T-helper 1 cell treated with Interleukin-12 subunit alpha and Interleukin-12 subunit beta and Interleukin-4 antibody, amounts not matched to agents 30 ng/mL and 1 ng/mL, for 36 hours (primary cell): ENCODE measurements around the gene KIF4A. TPM values are rescaled to one million over a fixed set of nuclear protein-coding genes. Genes with fewer than 3 reads are reported as not detected.
"Not testable (repeated sequence)": the region's sequence is repeated elsewhere in the genome, so short reads cannot be mapped to it uniquely, and the experiment has no call there.

ENCODE experiments used
- intact Hi-C: fragments of 100-400 bp; cut with micrococcal nuclease; formaldehyde crosslinking; loops from one replicate; pipeline ENCODE4 v1.15.1; 2024
- total RNA-seq: library from RNA; stranded (reverse); gene quantifications from 2 replicates; pipeline ENCODE4 v1.2.3, GENCODE V29; 2022

The KIF4A gene
- total RNA-seq, 1 donor from 2014 or later, result 29.6 TPM

DNA sequence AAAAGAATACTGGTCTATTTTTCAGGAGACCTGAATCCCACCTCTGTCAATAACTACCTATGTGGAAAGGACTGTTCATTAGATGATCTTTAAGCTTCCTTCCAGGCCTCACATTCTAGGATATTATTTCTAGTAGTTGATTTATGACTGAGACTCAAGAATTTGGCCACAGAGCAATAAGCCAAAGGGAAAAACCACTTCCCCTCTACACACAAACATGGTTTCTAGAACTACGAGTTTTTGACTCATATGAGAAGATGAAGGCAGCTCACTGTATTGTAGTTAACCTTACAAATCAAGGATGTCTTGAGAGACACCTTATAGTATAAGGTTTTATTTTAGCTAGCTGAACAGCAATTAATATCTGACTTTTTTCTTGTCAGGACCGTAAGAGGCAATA, 96.3 kb downstream of the KIF4A start:
- intact Hi-C loops, result loop anchor here (5.0 kb wide), 1 partner anchor 49 kb away; no protein-coding TSS in a partner anchor

DNA sequence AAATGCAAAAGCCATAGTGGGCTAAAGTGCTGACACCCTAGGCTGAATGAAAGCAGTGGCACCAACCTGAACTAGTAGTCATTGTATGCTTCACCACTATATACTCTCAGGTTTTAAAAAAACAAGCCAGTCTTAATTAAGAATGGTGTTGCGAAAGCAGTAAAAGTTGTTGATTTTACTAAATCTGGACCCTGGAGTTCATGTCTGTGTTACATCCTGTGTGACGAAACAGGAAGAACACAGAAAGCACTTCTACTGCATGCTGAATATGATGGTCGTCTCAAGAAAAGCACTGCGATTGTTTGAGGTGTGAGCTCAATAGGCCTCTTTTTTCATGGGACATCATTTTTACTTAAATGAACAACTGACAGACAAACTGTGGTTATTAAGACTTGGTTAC, 109.0 kb downstream of the KIF4A start:
- intact Hi-C loops, result loop anchor here (5.0 kb wide), 1 partner anchor 107 kb away; the partner anchor contains the start of gene KIF4A

DNA sequence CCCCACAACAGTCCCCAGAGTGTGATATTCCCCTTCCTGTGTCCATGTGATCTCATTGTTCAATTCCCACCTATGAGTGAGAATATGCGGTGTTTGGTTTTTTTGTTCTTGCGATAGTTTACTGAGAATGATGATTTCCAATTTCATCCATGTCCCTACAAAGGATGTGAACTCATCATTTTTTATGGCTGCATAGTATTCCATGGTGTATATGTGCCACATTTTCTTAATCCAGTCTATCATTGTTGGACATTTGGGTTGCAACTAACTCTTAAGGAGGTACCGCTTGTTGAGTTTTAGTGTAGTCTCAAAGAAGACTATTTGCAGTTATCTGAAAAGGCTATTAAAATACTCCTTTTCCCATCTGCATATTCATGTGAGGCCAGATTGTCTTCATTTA, 110.3 kb downstream of the KIF4A start:
- intact Hi-C loops, result not testable (repeated sequence)

DNA sequence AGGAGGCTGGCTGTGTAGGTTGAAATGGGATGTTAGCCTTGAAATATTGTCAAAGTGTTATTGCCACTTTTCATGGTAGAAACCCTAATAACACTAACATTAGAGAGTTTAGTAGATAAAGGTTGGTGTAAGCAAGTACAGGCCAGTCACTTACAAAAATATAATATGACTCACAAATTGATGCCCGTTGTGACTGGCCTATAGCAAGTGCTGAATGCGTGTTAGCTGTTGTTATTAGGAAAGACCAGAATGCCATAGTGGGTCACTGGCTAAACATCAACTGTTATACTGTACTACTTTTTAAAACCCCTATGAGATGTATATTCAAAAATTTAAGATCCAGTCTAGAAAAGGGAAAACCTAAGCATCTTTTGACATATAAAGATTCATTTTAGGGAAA, 112.8 kb downstream of the KIF4A start:
- intact Hi-C loops, result no loop called here

DNA sequence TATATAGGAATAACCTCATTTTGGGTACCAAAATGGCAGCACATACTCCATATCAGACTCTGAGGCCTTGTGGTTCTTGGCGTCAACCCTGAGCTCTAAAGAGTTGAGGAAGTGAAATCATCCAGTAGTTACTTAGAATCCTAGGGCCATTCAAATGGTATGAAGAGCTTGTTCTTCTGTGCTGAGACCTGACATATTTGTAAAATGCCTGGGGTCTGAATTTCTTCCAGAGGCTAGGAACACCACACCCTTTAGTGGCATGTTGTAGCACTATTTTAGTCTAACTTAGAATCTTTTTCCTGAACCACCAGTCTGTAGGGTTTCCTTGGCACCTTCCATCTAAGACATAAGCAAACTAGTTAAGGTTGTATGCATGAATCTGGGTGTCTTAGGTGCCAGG, 115.1 kb downstream of the KIF4A start:
- intact Hi-C loops, result no loop called here

DNA sequence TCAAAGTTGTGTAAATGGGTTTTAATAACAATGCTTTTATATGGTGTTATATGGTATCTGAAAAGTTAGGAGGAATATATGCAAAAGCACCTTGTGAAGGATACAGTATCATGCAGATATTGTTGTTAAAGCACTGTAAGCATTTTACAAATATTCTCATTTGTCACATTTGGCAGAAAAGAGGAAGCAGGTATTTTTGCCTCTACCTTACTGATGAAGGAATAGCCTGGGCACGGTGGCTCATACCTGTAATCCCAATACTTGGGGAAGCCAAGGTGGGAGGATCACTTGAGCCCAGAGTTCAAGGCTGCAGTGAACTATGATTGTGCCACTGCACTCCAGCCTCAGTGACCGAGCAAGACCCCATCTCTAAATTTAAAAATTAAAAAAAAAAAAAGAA, 121.0 kb downstream of the KIF4A start:
- intact Hi-C loops, result no loop called here

DNA sequence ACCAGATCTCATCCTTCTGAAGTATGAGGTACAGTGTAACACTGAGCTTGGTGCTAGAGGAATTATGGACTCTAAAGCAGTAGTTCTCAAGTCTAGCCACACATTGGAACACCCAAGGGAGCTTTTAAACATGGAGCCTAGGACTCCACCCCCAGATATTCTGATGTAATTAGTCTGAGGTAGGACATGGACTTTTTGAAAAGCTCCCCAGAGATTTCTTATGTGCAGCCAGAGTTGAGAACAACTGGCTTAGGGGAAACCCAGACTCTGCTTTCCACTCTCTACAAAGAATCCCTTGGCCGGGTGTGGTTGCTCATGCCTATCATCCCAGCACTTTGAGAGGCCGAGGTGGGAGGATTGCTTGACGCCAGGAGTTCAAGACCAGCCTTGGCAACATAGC, 121.6 kb downstream of the KIF4A start:
- intact Hi-C loops, result no loop called here

DNA sequence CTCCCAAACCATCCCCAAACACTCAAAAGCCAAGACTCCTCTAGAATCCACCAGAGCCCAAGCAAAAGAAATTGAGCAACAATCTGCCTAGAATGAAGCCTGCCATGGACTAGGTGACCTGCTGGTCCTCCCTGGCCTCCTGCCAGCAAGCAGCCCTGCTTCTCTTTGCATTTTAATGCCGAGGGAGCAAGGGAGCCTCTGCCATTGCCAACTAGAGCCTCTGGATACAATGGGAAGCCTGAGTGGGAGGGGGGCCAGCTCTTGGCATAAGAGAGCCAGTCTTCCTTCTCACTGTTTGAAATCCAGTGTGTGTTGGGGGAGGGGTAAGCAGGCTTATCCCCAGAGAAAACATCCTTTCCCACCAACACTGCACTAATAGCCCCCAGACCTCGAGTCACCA, 131.7 kb downstream of the KIF4A start:
- intact Hi-C loops, result no loop called here

DNA sequence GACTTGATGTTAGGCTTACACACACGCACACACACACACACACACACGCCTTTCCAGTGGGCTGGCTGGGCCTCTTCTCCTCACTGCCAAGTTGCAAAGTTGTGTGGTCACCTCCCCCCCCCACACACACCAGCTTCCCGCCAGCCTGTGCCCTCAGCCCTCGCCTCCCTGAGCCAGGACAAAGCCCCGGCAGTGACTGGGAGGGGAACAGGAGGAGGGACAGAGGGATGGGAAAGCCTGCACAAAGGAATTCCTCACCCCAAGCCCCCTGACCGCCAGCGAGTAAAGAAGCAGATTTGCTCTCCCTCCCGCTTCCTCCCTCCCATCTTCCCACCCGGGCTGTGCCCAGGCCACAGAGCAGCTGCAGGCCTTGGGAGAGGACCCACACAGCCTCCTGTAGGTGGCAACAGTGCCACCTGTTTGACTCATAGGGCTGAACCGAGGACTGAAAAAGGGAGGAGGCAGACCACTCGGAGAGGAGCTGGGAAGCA, 133.0 kb downstream of the KIF4A start, which contains the start of gene GDPD2:
Gene GDPD2 (plus strand): TSS at position 464 of the 491 bp plus-strand sequence. CDS start 1,671 bp downstream, outside the sequence.
- intact Hi-C loops, result no loop called here

DNA sequence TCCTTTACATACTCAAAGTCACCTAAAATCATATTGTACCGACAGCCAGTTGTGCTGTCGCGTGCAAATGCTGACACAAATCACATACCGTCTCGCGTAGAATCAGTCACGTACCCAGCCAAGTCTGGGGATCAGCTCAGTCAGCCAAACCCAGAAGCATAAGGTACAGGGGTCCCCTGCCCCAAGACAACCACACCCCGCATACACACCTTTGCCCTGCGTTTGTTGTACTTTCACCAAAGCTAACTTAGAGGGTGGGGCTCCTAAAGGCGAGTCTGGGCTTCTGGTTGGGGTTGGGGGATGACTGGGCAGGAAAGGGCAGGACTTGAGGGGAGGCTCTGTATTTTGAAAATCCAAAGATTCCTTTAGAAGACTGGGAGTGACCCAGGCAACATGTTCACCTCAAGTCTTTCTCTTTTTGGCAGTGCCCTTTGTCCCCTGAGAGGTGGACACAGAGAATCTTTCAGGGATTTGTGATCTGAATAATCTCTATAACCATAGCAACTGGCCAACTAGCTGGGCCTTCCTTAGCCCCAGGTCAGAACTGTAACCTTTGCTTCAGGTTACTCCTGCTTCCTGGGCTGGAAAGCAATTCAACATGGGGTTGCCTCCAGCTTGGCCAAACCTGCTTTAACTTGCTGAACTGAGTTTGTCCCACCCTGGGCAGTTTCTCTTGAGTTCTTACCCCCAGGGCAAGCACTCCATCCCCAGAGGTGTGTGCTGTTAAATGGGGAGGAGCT, 134.2 kb downstream of the KIF4A start:
- intact Hi-C loops, result no loop called here

DNA sequence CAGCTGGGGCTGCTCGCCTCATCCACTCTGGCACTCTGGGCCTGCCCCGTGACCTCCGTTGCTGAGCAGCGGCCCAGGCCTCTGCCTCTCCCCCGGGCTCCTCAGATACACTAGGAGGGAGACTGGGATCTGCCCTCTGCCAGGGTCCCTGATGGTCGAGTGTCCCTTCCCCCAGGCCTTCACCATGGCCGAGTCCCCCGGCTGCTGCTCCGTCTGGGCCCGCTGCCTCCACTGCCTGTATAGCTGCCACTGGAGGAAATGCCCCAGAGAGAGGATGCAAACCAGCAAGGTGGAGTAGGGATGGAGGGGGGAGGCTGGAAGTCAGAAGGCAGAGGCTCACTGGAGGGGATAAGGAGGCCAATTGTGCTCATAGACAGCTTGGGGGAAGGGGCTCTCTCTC, 134.9 kb downstream of the KIF4A start:
- intact Hi-C loops, result no loop called here

DNA sequence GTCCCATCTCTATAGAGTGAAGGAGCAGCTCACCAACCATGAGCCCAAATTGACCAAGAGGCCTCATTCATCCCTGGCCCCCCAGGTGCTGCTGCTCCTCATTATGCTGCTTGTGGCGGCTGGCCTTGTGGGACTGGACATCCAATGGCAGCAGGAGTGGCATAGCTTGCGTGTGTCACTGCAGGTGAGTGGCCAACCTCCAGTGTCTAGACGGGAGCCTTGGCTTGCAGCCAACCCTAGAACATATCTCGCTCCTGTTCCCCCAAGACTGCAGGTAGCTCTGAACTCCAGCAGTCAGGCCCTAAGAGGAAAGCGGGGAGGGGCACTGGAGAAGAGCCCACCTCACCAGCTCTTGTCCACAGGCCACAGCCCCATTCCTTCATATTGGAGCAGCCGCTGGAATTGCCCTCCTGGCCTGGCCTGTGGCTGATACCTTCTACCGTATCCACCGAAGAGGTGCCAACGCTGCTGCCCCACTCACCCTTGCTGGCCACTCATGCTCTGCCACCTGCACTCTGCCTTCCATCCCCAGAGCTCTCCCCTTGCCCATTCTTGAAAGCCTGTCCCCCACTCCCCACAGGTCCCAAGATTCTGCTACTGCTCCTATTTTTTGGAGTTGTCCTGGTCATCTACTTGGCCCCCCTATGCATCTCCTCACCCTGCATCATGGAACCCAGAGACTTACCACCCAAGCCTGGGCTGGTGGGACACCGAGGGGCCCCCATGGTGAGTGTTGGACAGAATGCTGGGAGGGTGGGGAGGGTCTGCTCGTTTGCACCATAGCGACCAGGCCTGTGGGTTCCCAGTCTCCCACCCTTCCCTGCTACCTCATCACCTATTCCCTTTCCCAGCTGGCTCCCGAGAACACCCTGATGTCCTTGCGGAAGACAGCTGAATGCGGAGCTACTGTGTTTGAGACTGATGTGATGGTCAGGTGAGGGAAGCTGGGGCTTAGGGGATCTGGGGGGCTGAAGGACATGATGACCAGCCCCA, 136.7 kb downstream of the KIF4A start:
- intact Hi-C loops, result no loop called here

DNA sequence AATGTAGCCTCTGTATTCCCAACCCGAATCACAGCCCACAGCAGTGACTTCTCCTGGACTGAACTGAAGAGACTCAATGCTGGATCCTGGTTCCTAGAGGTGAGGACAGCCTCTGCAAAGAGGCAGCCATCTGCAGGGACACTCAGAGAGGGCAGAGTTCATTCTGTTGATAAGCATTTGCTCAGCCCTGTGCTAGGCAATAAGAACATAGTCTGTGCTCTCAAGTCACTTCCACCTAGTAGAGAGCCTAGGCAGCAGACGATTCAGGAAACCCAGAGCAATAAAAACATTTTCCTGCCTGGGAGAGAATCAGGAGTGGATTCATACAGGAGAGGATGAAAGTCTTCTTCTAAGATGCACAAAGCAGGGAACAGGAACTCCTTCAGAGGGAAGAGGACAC, 137.5 kb downstream of the KIF4A start:
- intact Hi-C loops, result no loop called here

DNA sequence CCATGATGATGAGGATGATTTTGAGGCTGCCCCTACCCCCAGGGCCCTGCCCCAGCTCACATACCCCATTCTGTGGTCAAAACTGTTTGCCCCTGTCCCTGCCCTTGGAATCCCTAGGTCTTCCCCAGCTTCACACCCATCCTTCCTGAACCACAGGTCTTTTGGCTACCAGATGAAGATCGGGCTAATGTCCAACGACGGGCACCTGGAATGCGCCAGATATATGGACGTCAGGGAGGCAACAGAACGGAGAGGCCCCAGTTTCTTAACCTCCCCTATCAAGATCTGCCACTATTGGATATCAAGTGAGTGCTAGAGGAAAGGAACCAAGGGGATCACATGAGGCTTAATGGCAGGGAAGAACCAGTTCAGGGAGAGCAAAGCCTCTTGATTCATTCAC, 139.9 kb downstream of the KIF4A start:
- intact Hi-C loops, result no loop called here

DNA sequence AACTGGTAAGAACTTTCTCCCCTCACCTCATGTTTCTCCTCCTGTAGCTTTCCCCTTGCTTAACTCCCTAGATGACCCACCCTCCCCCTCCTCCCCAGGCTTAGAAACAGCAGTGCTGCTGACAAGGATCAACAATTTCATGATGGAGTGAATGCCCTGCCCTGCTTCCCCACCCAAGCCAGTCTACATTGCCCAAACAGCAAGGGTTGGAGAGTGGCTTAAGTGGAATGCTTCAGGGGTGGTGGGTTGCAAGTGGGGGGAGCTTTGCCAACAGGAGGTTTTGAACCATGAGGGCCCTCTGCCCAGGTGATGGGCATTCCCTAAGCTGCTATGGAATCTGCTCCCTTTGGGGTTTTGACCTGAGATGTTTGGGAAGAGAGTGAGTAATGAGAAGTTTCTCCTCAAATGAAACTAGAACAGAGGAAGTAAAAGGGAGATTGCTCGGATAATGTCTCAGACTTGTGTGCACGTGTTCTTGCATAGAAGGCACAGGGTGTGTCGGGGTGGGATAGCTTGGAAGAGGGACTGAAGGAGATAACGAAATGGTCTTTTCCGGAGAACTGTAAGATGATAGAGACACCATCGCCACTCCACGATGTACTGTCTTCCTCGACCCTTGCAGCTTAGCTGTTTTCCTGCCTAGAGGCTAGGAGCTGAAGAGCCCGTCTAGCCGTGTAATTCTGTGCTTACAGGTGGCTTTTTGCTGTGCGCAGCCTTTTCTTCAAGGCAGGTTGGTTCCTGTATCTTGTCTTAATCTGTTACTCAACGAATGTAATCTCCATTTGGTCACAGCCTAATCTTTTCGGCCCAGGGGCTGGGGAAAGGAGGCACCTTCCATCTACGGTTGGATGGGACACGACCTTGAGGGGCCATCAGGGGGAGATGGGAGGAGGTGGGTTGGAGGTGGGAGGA, 143.3 kb downstream of the KIF4A start:
- intact Hi-C loops, result no loop called here

DNA sequence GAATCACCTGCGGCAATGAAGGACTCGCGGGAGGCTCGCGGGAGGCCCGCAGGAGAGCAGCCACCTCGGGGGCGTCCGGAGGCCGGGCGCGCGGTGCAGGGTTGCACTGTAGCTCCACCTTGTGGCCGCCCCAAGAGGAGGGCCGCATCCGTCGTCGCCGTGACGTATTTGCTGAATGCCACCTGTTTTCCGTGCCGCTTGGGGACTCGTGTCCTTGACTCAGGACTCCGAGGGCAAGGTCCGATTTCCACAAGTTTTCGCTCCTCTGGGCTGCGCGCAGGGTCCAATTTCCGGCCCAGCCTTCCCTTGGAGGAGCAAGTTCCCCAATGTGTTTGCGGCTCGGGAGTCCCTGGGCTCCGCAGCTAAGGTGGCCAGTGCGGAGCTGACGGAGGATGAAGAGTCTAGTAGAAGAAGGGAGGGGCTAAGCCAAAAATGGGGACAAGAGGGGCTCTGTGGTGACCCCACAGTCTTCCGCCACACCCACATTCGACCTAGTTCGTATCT, 144.0 kb downstream of the KIF4A start:
- intact Hi-C loops, result loop anchor here (1.0 kb wide), 4 partner anchors 20 to 301 kb away; partner anchors contain the start of genes IGBP1 and PDZD11

DNA sequence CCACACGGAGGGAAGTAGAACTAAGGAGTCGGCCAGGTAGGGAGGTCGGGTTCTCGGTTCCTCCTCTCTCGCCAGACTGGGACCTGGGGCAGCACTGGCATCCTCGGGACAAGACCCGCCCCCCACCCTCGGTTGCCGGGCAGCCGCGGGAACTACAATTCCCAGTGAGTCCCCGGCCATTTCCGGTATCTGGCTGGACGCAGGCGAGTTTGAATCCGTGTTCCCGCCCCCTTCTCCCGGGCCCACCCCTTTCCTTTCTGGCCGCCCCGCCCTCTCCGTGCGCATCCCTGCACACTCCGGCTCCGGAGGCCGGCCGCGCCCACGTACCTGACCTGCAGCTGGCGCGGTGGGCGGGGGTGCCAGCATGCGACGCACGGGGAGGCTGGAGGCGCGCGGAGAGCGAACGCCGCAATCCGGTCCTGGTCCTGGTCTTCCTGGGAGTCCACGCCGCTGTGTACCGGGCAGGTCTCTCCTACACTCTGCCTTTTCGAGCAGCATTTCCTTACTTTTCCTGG, 144.5 kb downstream of the KIF4A start:
- intact Hi-C loops, result loop anchor here (1.0 kb wide), 4 partner anchors 20 to 301 kb away; partner anchors contain the start of genes IGBP1 and PDZD11

DNA sequence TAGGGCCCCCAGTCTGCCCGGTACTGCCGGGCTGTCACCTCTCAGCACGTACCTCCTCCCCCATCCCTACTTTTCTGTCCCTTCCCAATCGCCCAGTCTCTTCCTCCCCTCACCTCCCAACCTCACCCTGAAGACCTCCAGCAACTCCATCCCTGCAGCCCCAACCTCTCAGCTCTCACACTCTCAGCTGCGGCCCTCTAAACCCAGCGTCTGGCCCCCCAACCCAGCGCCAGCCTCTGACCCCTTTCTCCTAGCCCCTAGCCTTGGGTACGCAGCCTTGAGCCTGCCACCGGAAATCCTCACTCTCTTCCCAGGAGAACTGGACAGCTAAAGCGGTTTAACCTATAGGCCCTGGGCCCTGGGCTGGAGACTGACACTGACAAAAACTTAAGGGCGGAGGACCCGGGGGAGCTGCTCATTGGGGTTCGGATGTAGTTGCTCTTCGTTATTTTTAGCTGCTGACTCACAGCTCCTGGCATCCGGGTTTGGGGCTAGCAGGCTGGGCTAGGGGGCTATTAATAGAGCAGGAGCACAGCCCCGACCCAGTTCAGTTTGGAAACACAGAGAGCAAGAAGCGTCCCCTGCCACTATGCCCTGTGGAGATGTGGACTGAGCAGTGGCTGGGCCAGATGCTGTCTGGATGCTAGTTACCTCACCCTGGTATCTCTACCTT, 145.1 kb downstream of the KIF4A start:
- intact Hi-C loops, result loop anchor here (1.0 kb wide), 4 partner anchors 19 to 302 kb away; partner anchors contain the start of genes IGBP1 and PDZD11

DNA sequence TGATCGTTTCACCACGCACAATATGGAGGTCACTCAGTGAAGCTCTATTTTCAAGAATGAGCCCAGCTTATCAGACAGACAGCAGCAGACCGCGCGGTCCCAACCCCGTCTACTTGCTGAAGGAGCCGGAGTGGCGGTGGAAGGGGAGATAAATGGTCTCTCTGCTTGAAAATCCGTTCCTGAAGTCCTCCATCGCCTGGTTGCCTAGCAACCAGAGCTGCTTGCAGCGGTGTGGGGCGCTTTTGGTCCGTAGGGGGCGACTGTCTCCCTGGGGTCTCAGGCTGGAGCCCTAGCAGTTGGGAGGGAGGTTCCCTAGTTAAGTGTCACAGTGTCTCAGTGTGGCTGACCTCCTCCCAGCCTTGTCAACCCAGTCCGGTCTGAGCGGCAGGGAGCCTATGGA, 146.4 kb downstream of the KIF4A start:
- intact Hi-C loops, result no loop called here

DNA sequence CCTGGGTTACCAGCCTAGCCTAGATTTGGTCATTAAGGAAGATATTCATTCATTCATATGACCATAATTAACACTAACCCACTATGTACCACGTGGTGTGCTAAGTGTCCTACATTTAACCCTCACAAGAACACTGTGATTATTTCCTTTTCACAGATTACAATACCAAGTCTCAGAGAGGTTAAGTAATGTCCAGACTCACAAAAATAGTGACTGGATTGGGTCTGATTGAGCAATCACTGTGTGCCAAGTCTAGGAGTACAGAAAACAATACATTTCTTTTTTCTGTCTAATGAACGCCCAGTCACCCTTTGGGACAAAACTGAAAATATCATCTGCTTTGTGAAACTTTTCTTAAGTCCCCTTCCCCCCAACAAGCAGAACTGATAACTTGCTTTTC, 147.1 kb downstream of the KIF4A start:
- intact Hi-C loops, result no loop called here
